HepG2 (cell line): ENCODE data around the gene MED28. TPM values are rescaled to one million over a fixed set of nuclear protein-coding genes. Genes with fewer than 3 reads are reported as not detected.

Experiments used
- BHLHE40 ChIP-seq: IDR thresholded peaks from 2 replicates; pipeline ENCODE4 v1.6.1; 2011; ENCODE audit warnings: low read length, improper control_type of control experiment
- HES4 ChIP-seq: sonication (generic); formaldehyde crosslinking; IDR thresholded peaks from 2 replicates; pipeline ENCODE4 v1.9.0; 2021; ENCODE audit warnings: mild to moderate bottlenecking, missing genetic modification reagents, borderline replicate concordance
- KAT7 ChIP-seq: IDR thresholded peaks from 2 replicates; pipeline ENCODE4 v1.6.1; 2018; ENCODE audit warnings: borderline replicate concordance, missing compliant biosample characterization
- NR2F1 ChIP-seq, 2 experiments: fragments of 450-650 bp in 1 of 2; formaldehyde crosslinking in 1 of 2; IDR thresholded peaks; 2 replicates each; pipeline versions ENCODE4 v1.5.0 to v1.6.1; 2016 to 2020; ENCODE audit warnings: mild to moderate bottlenecking in 1 of 2, missing compliant biosample characterization in 1 of 2, missing genetic modification reagents in 1 of 2, moderate library complexity in 1 of 2
- ZNF337 ChIP-seq: sonication (generic); formaldehyde crosslinking; IDR thresholded peaks from 2 replicates; pipeline ENCODE4 v1.5.1; 2020; ENCODE audit warnings: missing genetic modification reagents, low read depth, mild to moderate bottlenecking, borderline replicate concordance
- ZNF552 ChIP-seq: sonication (generic); formaldehyde crosslinking; IDR thresholded peaks from 2 replicates; pipeline ENCODE4 v1.9.0; 2022; ENCODE audit warnings: missing genetic modification reagents, mild to moderate bottlenecking, borderline replicate concordance
- ZNF713 ChIP-seq: sonication (generic); formaldehyde crosslinking; IDR thresholded peaks from 2 replicates; pipeline ENCODE4 v1.4.0; 2020; ENCODE audit warnings: mild to moderate bottlenecking, missing genetic modification reagents
- polyA plus RNA-seq, 8 experiments: library from polyadenylated mRNA; depleted of rRNA in 3 of 8; stranded (reverse) in 7 of 8; unstranded in 1 of 8; fragments of >200 nt; fragmentation: Illumina TruSeq in 4 of 8; extraction: Trizol in 4 of 8; gene quantifications; 2 replicates each; pipeline versions ENCODE4 v1.2.1 to v1.2.3, GENCODE V29; 2011 to 2016; ENCODE audit warnings: low read depth in 4 of 8, missing spikeins in 1 of 8, mixed read lengths in 1 of 8; ENCODE audit not compliant: insufficient read depth in 1 of 8
- total RNA-seq, 5 experiments: library from RNA; depleted of rRNA; stranded (reverse); fragments of >200 nt; fragmentation: Illumina TruSeq; extraction: Trizol; gene quantifications; 2 replicates each; pipeline ENCODE4 v1.2.3, GENCODE V29; 2016; ENCODE audit warnings: low read depth in 1 of 5
- TF ChIP-seq, protein P1 (sequence below), 2 experiments: IDR thresholded peaks; 2 replicates each; pipeline ENCODE4 v1.6.1; 2011 to 2012; ENCODE audit warnings: low read length in 2 of 2, borderline replicate concordance in 1 of 2, low read depth in 1 of 2, mild to moderate bottlenecking in 1 of 2, moderate library complexity in 1 of 2
- TF ChIP-seq, protein P2 (sequence below): sonication (generic); formaldehyde crosslinking; IDR thresholded peaks from 2 replicates; pipeline ENCODE4 v1.5.1; 2020; ENCODE audit warnings: mild to moderate bottlenecking, missing genetic modification reagents, moderate library complexity
- TF ChIP-seq, protein P3 (sequence below): sonication (generic); formaldehyde crosslinking; IDR thresholded peaks from 2 replicates; pipeline ENCODE4 v1.4.0; 2020; ENCODE audit warnings: missing genetic modification reagents
- TF ChIP-seq, protein P4 (sequence below): sonication (generic); formaldehyde crosslinking; IDR thresholded peaks from one replicate; pipeline ENCODE4 v1.5.1; 2020; ENCODE audit warnings: mild to moderate bottlenecking, missing genetic modification reagents; ENCODE audit errors: not compliant biosample characterization

The MED28 gene
- total and polyA plus RNA-seq, 2 of the 13 experiments (the other 11 are each of a cell fraction or from before 2014, with no cell fraction given): 41.3 to 65.7 TPM

DNA sequence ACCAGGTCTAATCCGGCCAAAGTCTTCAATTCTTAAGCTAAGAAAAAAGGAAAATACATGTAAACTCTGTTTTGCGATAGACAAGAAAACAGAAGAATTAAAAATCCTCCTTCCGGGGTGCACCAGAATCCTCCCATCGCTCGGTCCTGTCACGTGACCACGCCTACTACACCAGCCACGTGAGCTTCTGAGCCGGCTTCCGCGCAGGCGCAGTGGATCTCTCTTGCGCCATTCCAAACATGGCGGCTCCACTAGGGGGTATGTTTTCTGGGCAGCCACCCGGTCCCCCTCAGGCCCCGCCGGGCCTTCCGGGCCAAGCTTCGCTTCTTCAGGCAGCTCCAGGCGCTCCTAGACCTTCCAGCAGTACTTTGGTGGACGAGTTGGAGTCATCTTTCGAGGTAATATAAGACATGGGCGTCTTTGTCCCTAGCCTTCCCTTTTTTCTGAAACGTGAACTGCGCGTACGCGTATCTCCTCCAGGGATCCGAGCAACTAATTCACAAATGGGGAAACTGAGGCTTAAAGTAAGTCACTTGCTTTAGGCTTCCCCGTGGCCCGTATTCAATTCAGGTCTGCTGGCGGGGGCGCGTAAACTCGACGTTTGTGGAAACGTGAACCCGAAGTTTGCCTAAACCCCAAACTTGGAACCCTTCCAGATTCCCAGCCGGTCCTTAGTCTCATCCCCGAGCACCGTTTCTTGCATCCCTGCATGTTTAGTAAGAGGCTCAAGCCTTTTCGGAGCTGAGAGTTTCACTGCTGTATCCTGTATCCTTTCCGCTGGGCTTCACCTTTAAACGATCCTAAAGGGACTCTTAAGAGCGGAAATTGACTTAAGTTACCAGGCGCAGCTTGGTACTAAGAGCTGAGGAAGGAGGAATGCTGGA lies at the start of gene MED28 (continued):
- no peak for TF ChIP-seq NR2F1 (CRISPR knock-in tag; IDR thresholded peaks at IDR 0.05)
- TF ChIP-seq, protein P1, sequence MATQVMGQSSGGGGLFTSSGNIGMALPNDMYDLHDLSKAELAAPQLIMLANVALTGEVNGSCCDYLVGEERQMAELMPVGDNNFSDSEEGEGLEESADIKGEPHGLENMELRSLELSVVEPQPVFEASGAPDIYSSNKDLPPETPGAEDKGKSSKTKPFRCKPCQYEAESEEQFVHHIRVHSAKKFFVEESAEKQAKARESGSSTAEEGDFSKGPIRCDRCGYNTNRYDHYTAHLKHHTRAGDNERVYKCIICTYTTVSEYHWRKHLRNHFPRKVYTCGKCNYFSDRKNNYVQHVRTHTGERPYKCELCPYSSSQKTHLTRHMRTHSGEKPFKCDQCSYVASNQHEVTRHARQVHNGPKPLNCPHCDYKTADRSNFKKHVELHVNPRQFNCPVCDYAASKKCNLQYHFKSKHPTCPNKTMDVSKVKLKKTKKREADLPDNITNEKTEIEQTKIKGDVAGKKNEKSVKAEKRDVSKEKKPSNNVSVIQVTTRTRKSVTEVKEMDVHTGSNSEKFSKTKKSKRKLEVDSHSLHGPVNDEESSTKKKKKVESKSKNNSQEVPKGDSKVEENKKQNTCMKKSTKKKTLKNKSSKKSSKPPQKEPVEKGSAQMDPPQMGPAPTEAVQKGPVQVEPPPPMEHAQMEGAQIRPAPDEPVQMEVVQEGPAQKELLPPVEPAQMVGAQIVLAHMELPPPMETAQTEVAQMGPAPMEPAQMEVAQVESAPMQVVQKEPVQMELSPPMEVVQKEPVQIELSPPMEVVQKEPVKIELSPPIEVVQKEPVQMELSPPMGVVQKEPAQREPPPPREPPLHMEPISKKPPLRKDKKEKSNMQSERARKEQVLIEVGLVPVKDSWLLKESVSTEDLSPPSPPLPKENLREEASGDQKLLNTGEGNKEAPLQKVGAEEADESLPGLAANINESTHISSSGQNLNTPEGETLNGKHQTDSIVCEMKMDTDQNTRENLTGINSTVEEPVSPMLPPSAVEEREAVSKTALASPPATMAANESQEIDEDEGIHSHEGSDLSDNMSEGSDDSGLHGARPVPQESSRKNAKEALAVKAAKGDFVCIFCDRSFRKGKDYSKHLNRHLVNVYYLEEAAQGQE (IDR thresholded peaks at IDR 0.05; ENCODE audit: borderline replicate concordance in 1 of 2, low read depth in 1 of 2, low read length in 2 of 2): peak in 1 of 2 experiments; percentile 33; a peak in 1 of 4 replicates
- peak; percentile 97 for TF ChIP-seq BHLHE40
- TF ChIP-seq ZNF337 (CRISPR knock-in tag): no peak
- no peak for TF ChIP-seq ZNF552 (CRISPR knock-in tag)
- TF ChIP-seq, protein P2, sequence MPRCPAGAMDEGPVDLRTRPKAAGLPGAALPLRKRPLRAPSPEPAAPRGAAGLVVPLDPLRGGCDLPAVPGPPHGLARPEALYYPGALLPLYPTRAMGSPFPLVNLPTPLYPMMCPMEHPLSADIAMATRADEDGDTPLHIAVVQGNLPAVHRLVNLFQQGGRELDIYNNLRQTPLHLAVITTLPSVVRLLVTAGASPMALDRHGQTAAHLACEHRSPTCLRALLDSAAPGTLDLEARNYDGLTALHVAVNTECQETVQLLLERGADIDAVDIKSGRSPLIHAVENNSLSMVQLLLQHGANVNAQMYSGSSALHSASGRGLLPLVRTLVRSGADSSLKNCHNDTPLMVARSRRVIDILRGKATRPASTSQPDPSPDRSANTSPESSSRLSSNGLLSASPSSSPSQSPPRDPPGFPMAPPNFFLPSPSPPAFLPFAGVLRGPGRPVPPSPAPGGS: no peak
- TF ChIP-seq HES4 (CRISPR knock-in tag): no peak
- TF ChIP-seq, protein P3, sequence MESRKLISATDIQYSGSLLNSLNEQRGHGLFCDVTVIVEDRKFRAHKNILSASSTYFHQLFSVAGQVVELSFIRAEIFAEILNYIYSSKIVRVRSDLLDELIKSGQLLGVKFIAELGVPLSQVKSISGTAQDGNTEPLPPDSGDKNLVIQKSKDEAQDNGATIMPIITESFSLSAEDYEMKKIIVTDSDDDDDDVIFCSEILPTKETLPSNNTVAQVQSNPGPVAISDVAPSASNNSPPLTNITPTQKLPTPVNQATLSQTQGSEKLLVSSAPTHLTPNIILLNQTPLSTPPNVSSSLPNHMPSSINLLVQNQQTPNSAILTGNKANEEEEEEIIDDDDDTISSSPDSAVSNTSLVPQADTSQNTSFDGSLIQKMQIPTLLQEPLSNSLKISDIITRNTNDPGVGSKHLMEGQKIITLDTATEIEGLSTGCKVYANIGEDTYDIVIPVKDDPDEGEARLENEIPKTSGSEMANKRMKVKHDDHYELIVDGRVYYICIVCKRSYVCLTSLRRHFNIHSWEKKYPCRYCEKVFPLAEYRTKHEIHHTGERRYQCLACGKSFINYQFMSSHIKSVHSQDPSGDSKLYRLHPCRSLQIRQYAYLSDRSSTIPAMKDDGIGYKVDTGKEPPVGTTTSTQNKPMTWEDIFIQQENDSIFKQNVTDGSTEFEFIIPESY (CRISPR knock-in tag): no peak
- TF ChIP-seq, protein P4, sequence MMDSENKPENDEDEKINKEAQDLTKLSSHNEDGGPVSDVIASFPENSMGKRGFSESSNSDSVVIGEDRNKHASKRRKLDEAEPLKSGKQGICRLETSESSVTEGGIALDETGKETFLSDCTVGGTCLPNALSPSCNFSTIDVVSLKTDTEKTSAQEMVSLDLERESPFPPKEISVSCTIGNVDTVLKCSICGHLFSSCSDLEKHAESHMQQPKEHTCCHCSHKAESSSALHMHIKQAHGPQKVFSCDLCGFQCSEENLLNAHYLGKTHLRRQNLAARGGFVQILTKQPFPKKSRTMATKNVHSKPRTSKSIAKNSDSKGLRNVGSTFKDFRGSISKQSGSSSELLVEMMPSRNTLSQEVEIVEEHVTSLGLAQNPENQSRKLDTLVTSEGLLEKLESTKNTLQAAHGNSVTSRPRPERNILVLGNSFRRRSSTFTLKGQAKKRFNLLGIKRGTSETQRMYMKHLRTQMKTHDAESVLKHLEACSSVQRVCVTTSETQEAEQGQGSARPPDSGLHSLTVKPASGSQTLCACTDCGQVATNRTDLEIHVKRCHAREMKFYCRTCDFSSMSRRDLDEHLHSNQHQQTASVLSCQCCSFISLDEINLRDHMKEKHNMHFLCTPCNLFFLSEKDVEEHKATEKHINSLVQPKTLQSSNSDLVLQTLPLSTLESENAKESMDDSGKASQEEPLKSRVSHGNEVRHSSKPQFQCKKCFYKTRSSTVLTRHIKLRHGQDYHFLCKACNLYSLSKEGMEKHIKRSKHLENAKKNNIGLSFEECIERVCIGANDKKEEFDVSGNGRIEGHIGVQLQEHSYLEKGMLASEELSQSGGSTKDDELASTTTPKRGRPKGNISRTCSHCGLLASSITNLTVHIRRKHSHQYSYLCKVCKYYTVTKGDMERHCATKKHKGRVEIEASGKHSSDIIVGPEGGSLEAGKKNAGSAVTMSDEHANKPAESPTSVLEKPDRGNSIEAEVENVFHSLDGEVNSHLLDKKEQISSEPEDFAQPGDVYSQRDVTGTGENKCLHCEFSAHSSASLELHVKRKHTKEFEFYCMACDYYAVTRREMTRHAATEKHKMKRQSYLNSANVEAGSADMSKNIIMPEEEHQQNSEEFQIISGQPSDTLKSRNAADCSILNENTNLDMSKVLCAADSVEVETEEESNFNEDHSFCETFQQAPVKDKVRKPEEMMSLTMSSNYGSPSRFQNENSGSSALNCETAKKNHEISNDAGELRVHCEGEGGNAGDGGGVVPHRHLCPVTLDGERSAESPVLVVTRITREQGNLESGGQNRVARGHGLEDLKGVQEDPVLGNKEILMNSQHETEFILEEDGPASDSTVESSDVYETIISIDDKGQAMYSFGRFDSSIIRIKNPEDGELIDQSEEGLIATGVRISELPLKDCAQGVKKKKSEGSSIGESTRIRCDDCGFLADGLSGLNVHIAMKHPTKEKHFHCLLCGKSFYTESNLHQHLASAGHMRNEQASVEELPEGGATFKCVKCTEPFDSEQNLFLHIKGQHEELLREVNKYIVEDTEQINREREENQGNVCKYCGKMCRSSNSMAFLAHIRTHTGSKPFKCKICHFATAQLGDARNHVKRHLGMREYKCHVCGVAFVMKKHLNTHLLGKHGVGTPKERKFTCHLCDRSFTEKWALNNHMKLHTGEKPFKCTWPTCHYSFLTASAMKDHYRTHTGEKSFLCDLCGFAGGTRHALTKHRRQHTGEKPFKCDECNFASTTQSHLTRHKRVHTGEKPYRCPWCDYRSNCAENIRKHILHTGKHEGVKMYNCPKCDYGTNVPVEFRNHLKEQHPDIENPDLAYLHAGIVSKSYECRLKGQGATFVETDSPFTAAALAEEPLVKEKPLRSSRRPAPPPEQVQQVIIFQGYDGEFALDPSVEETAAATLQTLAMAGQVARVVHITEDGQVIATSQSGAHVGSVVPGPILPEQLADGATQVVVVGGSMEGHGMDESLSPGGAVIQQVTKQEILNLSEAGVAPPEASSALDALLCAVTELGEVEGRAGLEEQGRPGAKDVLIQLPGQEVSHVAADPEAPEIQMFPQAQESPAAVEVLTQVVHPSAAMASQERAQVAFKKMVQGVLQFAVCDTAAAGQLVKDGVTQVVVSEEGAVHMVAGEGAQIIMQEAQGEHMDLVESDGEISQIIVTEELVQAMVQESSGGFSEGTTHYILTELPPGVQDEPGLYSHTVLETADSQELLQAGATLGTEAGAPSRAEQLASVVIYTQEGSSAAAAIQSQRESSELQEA (CRISPR knock-in tag): no peak
- no peak for TF ChIP-seq ZNF713 (CRISPR knock-in tag)
- 0 out of 2 replicates have a peak, but pooled peaks have one; percentile 13 for TF ChIP-seq KAT7 (CRISPR knock-in tag)
